Measurements from ENCODE around the gene MATR3. TPM values are rescaled to one million over a fixed set of nuclear protein-coding genes. Genes with fewer than 3 reads are reported as not detected.
A peak's percentile ranks its signal among the peaks of the same experiment; 100 is the strongest.

The MATR3 gene
- polyA plus RNA-seq, 1 donor from 2014 or later, result 1,016 TPM

GRCh38 chr5:139278540-139279274 lies 14.8 kb upstream of the MATR3 start:
- H3K27me3 ChIP-seq (ENCODE audit: insufficient read depth, low read depth, low read length), result peaks cover 5% of the 10 kb centered on the region
- peak overlapping the region; percentile 8 for H2AFZ ChIP-seq (ENCODE audit: low read depth, low read length)
- no peaks in the 10 kb centered on the region for H4K20me1 ChIP-seq (ENCODE audit: insufficient read depth)
- no peaks in the 10 kb centered on the region for H3K79me2 ChIP-seq (replicated peaks; ENCODE audit: insufficient read depth, low read length)
- no peaks in the 10 kb centered on the region for H3K9me2 ChIP-seq (ENCODE audit: insufficient read depth, low read length)
- no peaks in the 10 kb centered on the region for H3K36me3 ChIP-seq (ENCODE audit: insufficient read depth, low read length)
- no peaks in the 10 kb centered on the region for H3F3A ChIP-seq (ENCODE audit: insufficient read depth, low read length, poor library complexity, severe bottlenecking)
- no peak overlapping the region for H3K9ac ChIP-seq (ENCODE audit: low read length)
- H3K4me3 ChIP-seq (ENCODE audit: low read length), result peak overlapping the region; percentile 33
- H3K9me3 ChIP-seq (ENCODE audit: low read length), result no peaks in the 10 kb centered on the region
- H3K4me2 ChIP-seq (ENCODE audit: low read length), result no peak overlapping the region
- TF ChIP-seq EZH2 (IDR thresholded peaks at IDR 0.05; ENCODE audit: borderline replicate concordance, insufficient read depth, low read length, poor library complexity, severe bottlenecking) (no peak), RAD21 (conservative IDR thresholded peaks at IDR 0.05) (no peak), EP300 (conservative IDR thresholded peaks at IDR 0.05; ENCODE audit: poor library complexity, severe bottlenecking) (peak; percentile 91), POLR2AphosphoS5 (IDR thresholded peaks at IDR 0.05) (peak; percentile 47), SMC3 (conservative IDR thresholded peaks at IDR 0.05; ENCODE audit: poor library complexity) (no peak), TAF1 (IDR thresholded peaks at IDR 0.05; ENCODE audit: low read depth) (no peak), MXI1 (conservative IDR thresholded peaks at IDR 0.05; ENCODE audit: poor library complexity, severe bottlenecking) (no peak)
- TF ChIP-seq, protein P1, sequence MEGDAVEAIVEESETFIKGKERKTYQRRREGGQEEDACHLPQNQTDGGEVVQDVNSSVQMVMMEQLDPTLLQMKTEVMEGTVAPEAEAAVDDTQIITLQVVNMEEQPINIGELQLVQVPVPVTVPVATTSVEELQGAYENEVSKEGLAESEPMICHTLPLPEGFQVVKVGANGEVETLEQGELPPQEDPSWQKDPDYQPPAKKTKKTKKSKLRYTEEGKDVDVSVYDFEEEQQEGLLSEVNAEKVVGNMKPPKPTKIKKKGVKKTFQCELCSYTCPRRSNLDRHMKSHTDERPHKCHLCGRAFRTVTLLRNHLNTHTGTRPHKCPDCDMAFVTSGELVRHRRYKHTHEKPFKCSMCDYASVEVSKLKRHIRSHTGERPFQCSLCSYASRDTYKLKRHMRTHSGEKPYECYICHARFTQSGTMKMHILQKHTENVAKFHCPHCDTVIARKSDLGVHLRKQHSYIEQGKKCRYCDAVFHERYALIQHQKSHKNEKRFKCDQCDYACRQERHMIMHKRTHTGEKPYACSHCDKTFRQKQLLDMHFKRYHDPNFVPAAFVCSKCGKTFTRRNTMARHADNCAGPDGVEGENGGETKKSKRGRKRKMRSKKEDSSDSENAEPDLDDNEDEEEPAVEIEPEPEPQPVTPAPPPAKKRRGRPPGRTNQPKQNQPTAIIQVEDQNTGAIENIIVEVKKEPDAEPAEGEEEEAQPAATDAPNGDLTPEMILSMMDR (IDR thresholded peaks at IDR 0.05; ENCODE audit: poor library complexity, severe bottlenecking), result no peak
- peak overlapping the region; percentile 9 for H3K27ac ChIP-seq (ENCODE audit: low read length)

GRCh38 chr5:139282197-139282557 lies 11.4 kb upstream of the MATR3 start:
- Histone ChIP-seq H4K20me1 (ENCODE audit: insufficient read depth) (no peaks in the 10 kb centered on the region), H2AFZ (ENCODE audit: low read depth, low read length) (no peak overlapping the region), H3K9ac (ENCODE audit: low read length) (no peak overlapping the region), H3K9me3 (ENCODE audit: low read length) (no peaks in the 10 kb centered on the region), H3K4me3 (ENCODE audit: low read length) (no peak overlapping the region), H3K27me3 (ENCODE audit: insufficient read depth, low read depth, low read length) (no peaks in the 10 kb centered on the region), H3K27ac (ENCODE audit: low read length) (no peak overlapping the region), H3K79me2 (replicated peaks; ENCODE audit: insufficient read depth, low read length) (no peaks in the 10 kb centered on the region), H3K36me3 (ENCODE audit: insufficient read depth, low read length) (no peaks in the 10 kb centered on the region), H3K9me2 (ENCODE audit: insufficient read depth, low read length) (no peaks in the 10 kb centered on the region), H3F3A (ENCODE audit: insufficient read depth, low read length, poor library complexity, severe bottlenecking) (no peaks in the 10 kb centered on the region), H3K4me2 (ENCODE audit: low read length) (no peak overlapping the region)
- TF ChIP-seq SMC3 (conservative IDR thresholded peaks at IDR 0.05; ENCODE audit: poor library complexity) (no peak), POLR2AphosphoS5 (IDR thresholded peaks at IDR 0.05) (no peak), REST (IDR thresholded peaks at IDR 0.05; ENCODE audit: borderline replicate concordance) (no peak), EZH2 (IDR thresholded peaks at IDR 0.05; ENCODE audit: borderline replicate concordance, insufficient read depth, low read length, poor library complexity, severe bottlenecking) (no peak), EP300 (conservative IDR thresholded peaks at IDR 0.05; ENCODE audit: poor library complexity, severe bottlenecking) (no peak), MXI1 (conservative IDR thresholded peaks at IDR 0.05; ENCODE audit: poor library complexity, severe bottlenecking) (no peak), RAD21 (conservative IDR thresholded peaks at IDR 0.05) (no peak), TAF1 (IDR thresholded peaks at IDR 0.05; ENCODE audit: low read depth) (no peak)
- TF ChIP-seq, protein P1 (IDR thresholded peaks at IDR 0.05; ENCODE audit: poor library complexity, severe bottlenecking), result no peak
